CD4-positive, alpha-beta memory T cell (primary cell): ENCODE results near the gene RAPGEF1. TPM values are rescaled to one million over a fixed set of nuclear protein-coding genes. Genes with fewer than 3 reads are reported as not detected.

Experiments used
- CTCF ChIA-PET: fragments of 350-600 bp; sonication (Branson Sonifier 250); formaldehyde crosslinking; loops from one replicate; lab custom pipeline; 2021; ENCODE audit warnings: inconsistent platforms; ENCODE audit not compliant: partially characterized antibody; lab: Charles Lee
- POLR2A ChIA-PET: fragments of 350-600 bp; sonication (Branson Sonifier 250); formaldehyde crosslinking; loops from one replicate; lab custom pipeline; 2021; ENCODE audit not compliant: partially characterized antibody; lab: Charles Lee
- DNase-seq, 5 donors: peaks; one replicate each; pipeline versions ENCODE4 v3.0.0 to v3.0.0-alpha.2; 2020 to 2022; ENCODE audit warnings: mixed read lengths in 1 of 5
- H3K27ac ChIP-seq: one replicate; pipeline ENCODE4 v1.7.0; 2013; ENCODE audit warnings: low read depth, low read length
- H3K27me3 ChIP-seq: 2 replicates; pipeline ENCODE4 v1.7.0; 2013; ENCODE audit warnings: mild to moderate bottlenecking, low read length, moderate library complexity; ENCODE audit not compliant: insufficient read depth
- H3K36me3 ChIP-seq: 2 replicates; pipeline ENCODE4 v1.7.0; 2013; ENCODE audit warnings: mild to moderate bottlenecking, low read length, moderate library complexity; ENCODE audit not compliant: insufficient read depth
- H3K4me1 ChIP-seq: 2 replicates; pipeline ENCODE4 v1.7.0; 2013; ENCODE audit warnings: mild to moderate bottlenecking, low read length, moderate library complexity; ENCODE audit not compliant: insufficient read depth
- H3K4me3 ChIP-seq, 2 donors: one replicate each; pipeline ENCODE4 v1.7.0; 2013; ENCODE audit warnings: low read length in 2 of 2, mild to moderate bottlenecking in 1 of 2
- H3K9me3 ChIP-seq, 2 donors: one replicate each; pipeline ENCODE4 v1.7.0; 2013; ENCODE audit warnings: low read length in 2 of 2, control low read depth in 1 of 2; ENCODE audit not compliant: control insufficient read depth in 1 of 2
- H3K27ac Mint-ChIP-seq, 7 donors: one replicate each; pipeline ENCODE4 v1.8.0; 2020 to 2021; ENCODE audit warnings: mixed read lengths in 7 of 7, mild to moderate bottlenecking in 6 of 7, inconsistent platforms in 3 of 7, moderate library complexity in 3 of 7
- H3K27me3 Mint-ChIP-seq, 2 donors: one replicate each; pipeline ENCODE4 v1.8.0; 2020 to 2021; ENCODE audit warnings: mixed read lengths in 2 of 2
- H3K36me3 Mint-ChIP-seq, 2 donors: one replicate each; pipeline ENCODE4 v1.8.0; 2020 to 2021; ENCODE audit warnings: mixed read lengths in 2 of 2, inconsistent platforms in 1 of 2, mild to moderate bottlenecking in 1 of 2
- H3K4me1 Mint-ChIP-seq, 4 donors: one replicate each; pipeline ENCODE4 v1.8.0; 2020 to 2021; ENCODE audit warnings: mixed read lengths in 4 of 4, mild to moderate bottlenecking in 1 of 4
- H3K4me3 Mint-ChIP-seq, 8 donors: one replicate each; pipeline ENCODE4 v1.8.0; 2020 to 2021; ENCODE audit warnings: mixed read lengths in 8 of 8, mild to moderate bottlenecking in 7 of 8, moderate library complexity in 6 of 8, inconsistent platforms in 3 of 8
- H3K9me3 Mint-ChIP-seq, 8 donors: one replicate each; pipeline ENCODE4 v1.8.0; 2020 to 2021; ENCODE audit warnings: mixed read lengths in 8 of 8, mild to moderate bottlenecking in 5 of 8, inconsistent platforms in 3 of 8, moderate library complexity in 1 of 8
- intact Hi-C: fragments of 100-400 bp; cut with micrococcal nuclease; formaldehyde crosslinking; loops from one replicate; pipeline ENCODE4 v1.15.1; 2023
- polyA plus RNA-seq, 2 donors: library from polyadenylated mRNA; unstranded; fragments of 300-500 nt; fragmentation: Illumina TruSeq; gene quantifications; one replicate each; pipeline ENCODE4 v1.2.3, GENCODE V29; 2021
- total RNA-seq, 2 experiments: library from RNA; stranded (reverse); gene quantifications; one replicate each; pipeline ENCODE4 v1.2.3, GENCODE V29; 2021

RAPGEF1 gene
- total and polyA plus RNA-seq, 4 experiments from 2014 or later, result 1.5 to 149 (median 76.2) TPM

GRCh38 chr9:131530546-131530919 lies 209.3 kb downstream of the RAPGEF1 start:
- H3K4me3 Mint-ChIP-seq, result peak overlapping the region; percentile 66 to 84 (median 72)
- Histone ChIP-seq H3K4me1 (peaks cover 38% of the 10 kb centered on the region), H3K36me3 (peaks cover 33% of the 10 kb centered on the region), H3K27ac (peak overlapping the region; percentile 69), H3K27me3 (no peaks in the 10 kb centered on the region), H3K9me3 (no peaks in the 10 kb centered on the region), H3K4me3 (peak overlapping the region in 1 of 2 donors; percentile 73)
- no peak for DNase-seq
- H3K9me3 Mint-ChIP-seq, result no peaks in the 10 kb centered on the region
- ChIA-PET CTCF (no interaction called here), POLR2A (interaction anchor here (1.0 to 1.7 kb wide), 2 partner anchors 9 to 30 kb away, joined by 4 read pairs; no protein-coding TSS in a partner anchor)
- H3K27ac Mint-ChIP-seq, result peak overlapping the region in 5 of 7 donors; percentile 31 to 79 (median 74)
- H3K4me1 Mint-ChIP-seq, result peaks cover 12 to 47% (median 23%) of the 10 kb centered on the region in 4 donors
- intact Hi-C loops, result no loop called here
- H3K27me3 Mint-ChIP-seq, result no peaks in the 10 kb centered on the region
- H3K36me3 Mint-ChIP-seq, result peaks cover 19 to 29% of the 10 kb centered on the region in 2 donors

- Mint-ChIP-seq H3K9me3 (no peaks in the 10 kb centered on the region), H3K4me3 (peak overlapping the region; percentile 69 to 84 (median 74)), H3K4me1 (peaks cover 9 to 40% (median 18%) of the 10 kb centered on the region in 4 donors), H3K36me3 (peaks cover 21 to 36% of the 10 kb centered on the region in 2 donors), H3K27me3 (no peaks in the 10 kb centered on the region), H3K27ac (peak overlapping the region in 6 of 7 donors; percentile 19 to 79 (median 71))
- POLR2A ChIA-PET, result interaction anchor here (0.6 to 0.9 kb wide), 4 partner anchors 36 to 274 kb away, joined by 3 to 4 read pairs (median 3); no protein-coding TSS in a partner anchor
- H3K4me3 ChIP-seq, result peak overlapping the region in 1 of 2 donors; percentile 73
- no peaks in the 10 kb centered on the region for H3K9me3 ChIP-seq
- intact Hi-C loops, result no loop called here
- CTCF ChIA-PET, result no interaction called here
- peaks cover 36% of the 10 kb centered on the region for H3K36me3 ChIP-seq
- no peaks in the 10 kb centered on the region for H3K27me3 ChIP-seq
- peaks cover 31% of the 10 kb centered on the region for H3K4me1 ChIP-seq
- peak overlapping the region; percentile 69 for H3K27ac ChIP-seq
- peak in 1 of 5 donors; percentile 22 for DNase-seq
Observed at GRCh38 chr9:131529597-131530545, 210.0 kb downstream of the RAPGEF1 start.

GRCh38 chr9:131528886-131529505 lies 210.9 kb downstream of the RAPGEF1 start:
- peak overlapping the region in 1 of 7 donors; percentile 48 for H3K27ac Mint-ChIP-seq
- peaks cover 23% of the 10 kb centered on the region for H3K4me1 ChIP-seq
- H3K36me3 ChIP-seq, result peaks cover 45% of the 10 kb centered on the region
- peaks cover 3 to 32% (median 11%) of the 10 kb centered on the region in 4 donors for H3K4me1 Mint-ChIP-seq
- H3K4me3 ChIP-seq, result no peak overlapping the region
- H3K9me3 Mint-ChIP-seq, result no peaks in the 10 kb centered on the region
- H3K4me3 Mint-ChIP-seq, result peak overlapping the region in 6 of 8 donors; percentile 39 to 72 (median 42)
- ChIA-PET CTCF (no interaction called here), POLR2A (interaction anchor here (0.6 to 3.1 kb wide), 5 partner anchors 28 to 273 kb away, joined by 3 to 10 read pairs (median 3); no protein-coding TSS in a partner anchor)
- no peaks in the 10 kb centered on the region for H3K9me3 ChIP-seq
- H3K27me3 Mint-ChIP-seq, result no peaks in the 10 kb centered on the region
- H3K27ac ChIP-seq, result no peak overlapping the region
- intact Hi-C loops, result no loop called here
- DNase-seq, result no peak
- H3K36me3 Mint-ChIP-seq, result peaks cover 28 to 44% of the 10 kb centered on the region in 2 donors
- H3K27me3 ChIP-seq, result no peaks in the 10 kb centered on the region

DNA sequence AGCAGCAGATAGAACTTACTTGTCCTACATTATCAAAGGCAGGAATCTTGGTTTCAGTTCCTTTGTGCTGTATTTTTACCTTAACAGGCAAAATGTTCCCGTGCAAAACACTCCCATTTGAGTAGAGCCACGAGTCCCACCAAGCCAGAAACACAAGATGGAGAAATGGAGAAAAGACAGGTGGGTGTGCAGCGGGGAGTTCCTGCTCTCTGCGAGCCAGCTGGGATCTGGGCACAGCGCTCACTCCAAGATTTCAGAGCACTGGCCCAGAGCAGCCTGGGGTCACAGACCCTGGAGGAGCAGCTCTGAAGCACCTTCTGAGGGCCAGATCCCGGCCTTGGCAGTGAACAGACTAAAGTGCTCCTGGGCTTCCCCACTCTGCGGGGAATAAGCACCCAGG lies 211.7 kb downstream of the RAPGEF1 start:
- Mint-ChIP-seq H3K4me1 (peaks cover 3 to 32% (median 11%) of the 10 kb centered on the region in 4 donors), H3K36me3 (peaks cover 28 to 47% of the 10 kb centered on the region in 2 donors), H3K4me3 (peak overlapping the region in 6 of 8 donors; percentile 45 to 75 (median 51)), H3K27me3 (no peaks in the 10 kb centered on the region), H3K27ac (peak overlapping the region in 4 of 7 donors; percentile 19 to 74 (median 56)), H3K9me3 (no peaks in the 10 kb centered on the region)
- peaks cover 23% of the 10 kb centered on the region for H3K4me1 ChIP-seq
- intact Hi-C loops, result no loop called here
- DNase-seq, result no peak
- H3K27me3 ChIP-seq, result no peaks in the 10 kb centered on the region
- ChIA-PET POLR2A (interaction anchor here (3.1 kb wide), 1 partner anchor 28 kb away, joined by 10 read pairs; no protein-coding TSS in a partner anchor), CTCF (no interaction called here)
- no peak overlapping the region for H3K4me3 ChIP-seq
- no peak overlapping the region for H3K27ac ChIP-seq
- H3K36me3 ChIP-seq, result peaks cover 52% of the 10 kb centered on the region
- H3K9me3 ChIP-seq, result no peaks in the 10 kb centered on the region

Other genes starting within 250 kb of the RAPGEF1 start
- gene POMT1, start 237.2 kb downstream of the RAPGEF1 start, total RNA-seq, result 10 to 100 TPM; 52.1 to 58.5 TPM
- 10 to 100 TPM; 15.6 to 17.4 TPM for gene POMT1, start 237.2 kb downstream of the RAPGEF1 start, polyA plus RNA-seq
- 10 to 100 TPM; 36.1 to 39.7 TPM for gene UCK1, start 208.8 kb downstream of the RAPGEF1 start, total RNA-seq
- gene UCK1, start 208.8 kb downstream of the RAPGEF1 start, polyA plus RNA-seq, result 10 to 100 TPM; 25.8 to 26.8 TPM
- gene PRRT1B, start 194.6 kb downstream of the RAPGEF1 start, total RNA-seq, result not detected
- not detected for gene PRRT1B, start 194.6 kb downstream of the RAPGEF1 start, polyA plus RNA-seq